H1 (cell line): ENCODE results near the gene PARP1. TPM values are rescaled to one million over a fixed set of nuclear protein-coding genes. Genes with fewer than 3 reads are reported as not detected.

ENCODE experiments used
- CTCF ChIA-PET: fragments of 300-600 bp; sonication (Branson Sonifier 250); formaldehyde crosslinking; loops from one replicate; lab custom pipeline; 2021; ENCODE audit not compliant: partially characterized antibody; lab: Charles Lee
- POLR2A ChIA-PET: fragments of 300-600 bp; sonication (Branson Sonifier 250); formaldehyde crosslinking; loops from one replicate; lab custom pipeline; 2021; ENCODE audit warnings: inconsistent platforms; ENCODE audit not compliant: partially characterized antibody; lab: Charles Lee
- DNase-seq, 2 experiments: peaks; one replicate each; pipeline versions ENCODE4 v3.0.0 to v3.0.0-alpha.2; 2010 to 2022; ENCODE audit warnings: low spot score in 2 of 2, low read depth in 1 of 2, mixed read lengths in 1 of 2
- FAIRE-seq: peaks from 2 replicates; lab custom pipeline; 2011; peaks lifted over from hg19 to GRCh38; lab: Jason Lieb, UNC
- H2AFZ ChIP-seq: 2 replicates; pipeline ENCODE4 v1.8.1; 2012; ENCODE audit warnings: low read length, inconsistent platforms
- H2AK5ac ChIP-seq: 2 replicates; pipeline ENCODE4 v1.6.1; 2013; ENCODE audit warnings: low read depth, low read length
- H2BK120ac ChIP-seq: replicated peaks from 2 replicates; pipeline ENCODE3; 2013; ENCODE audit warnings: low read depth, low read length, inconsistent platforms
- H2BK12ac ChIP-seq: 2 replicates; pipeline ENCODE4 v1.6.1; 2013; ENCODE audit warnings: low read depth, low read length
- H2BK15ac ChIP-seq: 2 replicates; pipeline ENCODE4 v1.6.1; 2013; ENCODE audit warnings: low read length
- H2BK20ac ChIP-seq: 2 replicates; pipeline ENCODE4 v1.6.1; 2013; ENCODE audit warnings: low read length
- H2BK5ac ChIP-seq: 2 replicates; pipeline ENCODE4 v1.6.1; 2013; ENCODE audit warnings: low read depth, low read length
- H3K14ac ChIP-seq: 2 replicates; pipeline ENCODE4 v1.6.1; 2013; ENCODE audit warnings: inconsistent platforms; ENCODE audit not compliant: insufficient read length
- H3K18ac ChIP-seq: 2 replicates; pipeline ENCODE4 v1.6.1; 2013; ENCODE audit warnings: low read length; ENCODE audit errors: extremely low read depth
- H3K23ac ChIP-seq: 2 replicates; pipeline ENCODE4 v1.6.1; 2013; ENCODE audit warnings: inconsistent platforms; ENCODE audit not compliant: insufficient read length
- H3K23me2 ChIP-seq: 2 replicates; pipeline ENCODE4 v1.6.1; 2013; ENCODE audit warnings: low read depth, low read length
- H3K27ac ChIP-seq: 2 replicates; pipeline ENCODE4 v1.6.1; 2011; ENCODE audit warnings: low read depth, low read length, inconsistent platforms
- H3K27me3 ChIP-seq, 4 experiments: replicated peaks in 1 of 4; 1 replicate in 1 of 4; 2 replicates in 3 of 4; pipeline versions ENCODE4 v1.6.1 to v1.8.1; 2011 to 2013; ENCODE audit warnings: low read length in 3 of 4, mild to moderate bottlenecking in 3 of 4, inconsistent platforms in 2 of 4, mixed read lengths in 2 of 4, moderate library complexity in 1 of 4; ENCODE audit not compliant: control insufficient read depth in 3 of 4, insufficient read depth in 3 of 4; ENCODE audit errors: extremely low read depth in 1 of 4
- H3K36me3 ChIP-seq, 4 experiments: 2 replicates each; pipeline versions ENCODE4 v1.6.1 to v1.8.1; 2011 to 2013; ENCODE audit warnings: mild to moderate bottlenecking in 4 of 4, low read length in 3 of 4, moderate library complexity in 2 of 4, control low read depth in 1 of 4, inconsistent platforms in 1 of 4; ENCODE audit not compliant: insufficient read depth in 4 of 4, control insufficient read depth in 2 of 4
- H3K4ac ChIP-seq: replicated peaks from 2 replicates; pipeline ENCODE3; 2013; ENCODE audit warnings: low read length, low read depth, mixed read lengths, inconsistent platforms; ENCODE audit not compliant: insufficient read length
- H3K4me1 ChIP-seq, 4 experiments: replicated peaks in 1 of 4; 1 replicate in 1 of 4; 2 replicates in 3 of 4; pipeline versions ENCODE4 v1.6.1 to v1.8.1; 2011 to 2013; ENCODE audit warnings: low read length in 3 of 4, inconsistent platforms in 2 of 4, mixed read lengths in 1 of 4; ENCODE audit not compliant: insufficient read depth in 4 of 4, control insufficient read depth in 3 of 4
- H3K4me2 ChIP-seq, 2 experiments: 2 replicates each; pipeline versions ENCODE4 v1.6.1 to v1.8.1; 2011 to 2013; ENCODE audit warnings: low read depth in 2 of 2, low read length in 2 of 2, control low read depth in 1 of 2, inconsistent platforms in 1 of 2, mild to moderate bottlenecking in 1 of 2; ENCODE audit not compliant: insufficient read depth in 1 of 2
- H3K4me3 ChIP-seq, 4 experiments: fragments of 200-600, 300-600 bp in 1 of 4; sonication (generic), shearing (Covaris generic), sonication (Bioruptor Twin) in 1 of 4; 2 replicates each; pipeline versions ENCODE4 v1.5.1 to v1.8.1; 2011 to 2016; ENCODE audit warnings: low read length in 4 of 4, low read depth in 3 of 4, control low read depth in 2 of 4, inconsistent platforms in 2 of 4, mild to moderate bottlenecking in 2 of 4, mixed read lengths in 1 of 4, moderate library complexity in 1 of 4; ENCODE audit not compliant: insufficient read depth in 2 of 4; ENCODE audit errors: extremely low read depth in 1 of 4
- H3K56ac ChIP-seq: replicated peaks from 2 replicates; pipeline ENCODE3; 2013; ENCODE audit warnings: low read depth, mild to moderate bottlenecking, mixed read lengths, low read length, inconsistent platforms; ENCODE audit not compliant: insufficient read length
- H3K79me1 ChIP-seq: 2 replicates; pipeline ENCODE4 v1.6.1; 2013; ENCODE audit warnings: low read depth, low read length, control low read depth
- H3K79me2 ChIP-seq, 2 experiments: 2 replicates each; pipeline versions ENCODE4 v1.6.1 to v1.8.1; 2012 to 2013; ENCODE audit warnings: low read length in 2 of 2, mild to moderate bottlenecking in 2 of 2, inconsistent platforms in 1 of 2; ENCODE audit not compliant: insufficient read depth in 2 of 2, control insufficient read depth in 1 of 2
- H3K9ac ChIP-seq, 4 experiments: replicated peaks in 1 of 4; 1 replicate in 1 of 4; 2 replicates in 3 of 4; pipeline versions ENCODE4 v1.6.1 to v1.8.1; 2011 to 2013; ENCODE audit warnings: low read depth in 3 of 4, low read length in 3 of 4, control low read depth in 2 of 4, mild to moderate bottlenecking in 2 of 4, moderate library complexity in 2 of 4, inconsistent platforms in 1 of 4; ENCODE audit errors: extremely low read depth in 1 of 4
- H3K9me3 ChIP-seq, 2 experiments: 2 replicates each; pipeline versions ENCODE4 v1.6.1 to v1.8.1; 2012 to 2013; ENCODE audit warnings: mild to moderate bottlenecking in 2 of 2, moderate library complexity in 2 of 2, control low read depth in 1 of 2, inconsistent platforms in 1 of 2, low read depth in 1 of 2, low read length in 1 of 2, mixed read lengths in 1 of 2; ENCODE audit not compliant: insufficient read depth in 2 of 2
- H4K20me1 ChIP-seq, 2 experiments: replicated peaks in 1 of 2; 2 replicates each; pipeline versions ENCODE3 to v1.8.1; 2011 to 2013; ENCODE audit warnings: inconsistent platforms in 2 of 2, low read length in 2 of 2, mild to moderate bottlenecking in 1 of 2; ENCODE audit not compliant: insufficient read depth in 2 of 2, control insufficient read depth in 1 of 2
- H4K5ac ChIP-seq: 2 replicates; pipeline ENCODE4 v1.6.1; 2013; ENCODE audit warnings: low read length, low read depth, mixed read lengths, inconsistent platforms; ENCODE audit not compliant: insufficient read length
- H4K8ac ChIP-seq: 2 replicates; pipeline ENCODE4 v1.8.0; 2013; ENCODE audit warnings: mild to moderate bottlenecking, moderate library complexity, low read length, inconsistent platforms; ENCODE audit not compliant: insufficient read depth; ENCODE audit errors: extremely low read depth
- H4K91ac ChIP-seq: replicated peaks from 2 replicates; pipeline ENCODE3; 2013; ENCODE audit warnings: low read length, mixed read lengths, inconsistent platforms; ENCODE audit not compliant: insufficient read length
- CHD1 ChIP-seq: IDR thresholded peaks from 2 replicates; pipeline ENCODE4 v1.6.1; 2012; ENCODE audit warnings: low read depth, low read length, improper control_type of control experiment
- CREB1 ChIP-seq: IDR thresholded peaks from 2 replicates; pipeline ENCODE4 v1.6.1; 2012; ENCODE audit warnings: inconsistent platforms
- POLR2AphosphoS5 ChIP-seq: IDR thresholded peaks from 2 replicates; pipeline ENCODE4 v1.6.1; 2011; ENCODE audit warnings: low read depth, low read length
- RXRA ChIP-seq: IDR thresholded peaks from 2 replicates; pipeline ENCODE4 v1.6.1; 2011; ENCODE audit warnings: low read depth, mild to moderate bottlenecking, low read length, moderate library complexity; ENCODE audit not compliant: insufficient read depth
- SIN3A ChIP-seq, 2 experiments: IDR thresholded peaks in 1 of 2; conservative IDR thresholded peaks in 1 of 2; 2 replicates each; pipeline ENCODE4 v1.6.1; 2011 to 2012; ENCODE audit warnings: low read length in 2 of 2, improper control_type of control experiment in 1 of 2, low read depth in 1 of 2, mild to moderate bottlenecking in 1 of 2
- WGBS, 2 experiments: shearing (Covaris generic) in 1 of 2; methylation state at CpG; one replicate each; pipeline versions ENCODE4 v1.1.6 to v1.1.7; 2013 to 2015; ENCODE audit warnings: low lambda C conversion rate in 2 of 2, mixed read lengths in 2 of 2, inconsistent platforms in 1 of 2, low coverage in 1 of 2, missing lambda C conversion rate in 1 of 2; ENCODE audit not compliant: insufficient replicate concordance in 2 of 2, insufficient coverage in 1 of 2, insufficient read length in 1 of 2; ENCODE audit errors: extremely low coverage in 1 of 2, missing lambda C conversion rate in 1 of 2; 5-methylcytosine and 5-hydroxymethylcytosine counted together
- polyA plus RNA-seq, 7 experiments: library from polyadenylated mRNA; depleted of rRNA in 3 of 7; stranded (reverse) in 5 of 7; unstranded in 2 of 7; fragments of >200 nt in 5 of 7; fragments of 200-250 nt in 2 of 7; gene quantifications; 1 replicate in 5 of 7; 2 replicates in 1 of 7; 4 replicates in 1 of 7; pipeline versions ENCODE4 v1.2.1 to v1.2.3, GENCODE V29; 2011 to 2013; ENCODE audit warnings: missing spikeins in 2 of 7, mixed read lengths in 2 of 7
- total RNA-seq: library from RNA; stranded (reverse); fragmentation: NEBNext Ultra II Directional; extraction: Animal tissue kit (Norgen Biotek cat#: 25700); gene quantifications from 2 replicates; pipeline ENCODE4 v1.2.1, GENCODE V29; 2021

Gene PARP1
- total and polyA plus RNA-seq, 2 of the 8 experiments (the other 6 are each of a cell fraction or from before 2014, with no cell fraction given): 416 to 441 TPM

DNA sequence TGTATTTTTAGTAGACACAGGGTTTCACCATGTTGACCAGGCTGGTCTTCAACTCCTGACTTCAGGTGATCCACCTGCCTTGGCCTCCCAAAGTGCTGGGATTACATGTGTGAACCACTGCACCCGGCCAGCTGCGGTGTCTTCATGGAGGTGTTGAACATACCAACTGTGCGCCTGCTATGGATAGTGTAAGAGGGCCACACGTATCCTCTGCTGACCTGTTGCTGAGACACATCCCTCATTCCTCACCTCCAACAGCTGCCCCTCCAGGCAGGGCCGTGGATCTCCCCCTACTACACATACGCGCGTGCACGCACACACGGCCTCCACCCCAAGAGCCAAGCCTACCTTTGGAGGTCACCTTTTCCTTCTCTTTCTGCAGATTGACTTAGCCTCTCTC is 48.0 kb upstream of the PARP1 start:
- Histone ChIP-seq H2AK5ac (no peak overlapping the region), H2BK20ac (no peak overlapping the region), H4K8ac (no peak overlapping the region), H3K36me3 (no peaks in the 10 kb centered on the region), H2AFZ (no peak overlapping the region), H2BK5ac (no peak overlapping the region), H4K20me1 (no peaks in the 10 kb centered on the region), H3K4ac (no peak overlapping the region), H4K91ac (no peak overlapping the region), H3K4me1 (no peaks in the 10 kb centered on the region; a peak in 3 of 7 replicates), H3K56ac (no peak overlapping the region), H3K27me3 (no peaks in the 10 kb centered on the region), H2BK15ac (no peak overlapping the region), H3K9ac (no peak overlapping the region), H3K23me2 (no peaks in the 10 kb centered on the region), H4K5ac (no peak overlapping the region), H3K18ac (no peak overlapping the region), H3K79me1 (no peaks in the 10 kb centered on the region), H3K4me3 (no peak overlapping the region), H2BK120ac (no peak overlapping the region), H3K79me2 (no peaks in the 10 kb centered on the region), H3K9me3 (no peaks in the 10 kb centered on the region), H3K23ac (no peak overlapping the region), H3K27ac (no peak overlapping the region), H2BK12ac (no peak overlapping the region), H3K14ac (no peak overlapping the region), H3K4me2 (no peak overlapping the region)
- POLR2A ChIA-PET: no interaction called here
- TF ChIP-seq RXRA (no peak), SIN3A (conservative IDR thresholded peaks at IDR 0.05 in 1 of 2, IDR thresholded peaks at IDR 0.05 in 1 of 2; ENCODE audit: low read depth in 1 of 2, low read length in 2 of 2) (no peak), CREB1 (no peak), POLR2AphosphoS5 (no peak), CHD1 (no peak)
- WGBS, 2 experiments: 85% methylated on average over 10 of the region's 10 CpGs; no CpG with 5 or more reads in 1 of the 2 experiments
- FAIRE-seq (no peak), DNase-seq (no peak)
- CTCF ChIA-PET: interaction anchor here (1.1 to 6.5 kb wide), 4 partner anchors 12 to 112 kb away, joined by 3 to 45 read pairs (median 20); partner anchors contain the start of gene PARP1
